ENCODE data around the gene CRYBB3.

GRCh38 chr22:25182131-25183110 lies 17.2 kb upstream of the CRYBB3 start:
- TF ChIP-seq CTCF (conservative IDR thresholded peaks at IDR 0.05 in 1 of 2, IDR thresholded peaks at IDR 0.05 in 1 of 2; ENCODE audit: low read depth in 1 of 2, low read length in 2 of 2) (no peak), EZH2 (IDR thresholded peaks at IDR 0.05; ENCODE audit: low read length, missing control alignments) (no peak)
